Non-pigmented ciliary epithelial cell (primary cell): ENCODE data around the gene BMPR1A.
"Not testable (repeated sequence)": the region's sequence is repeated elsewhere in the genome, so short reads cannot be mapped to it uniquely, and the experiment has no call there.

ENCODE experiments used
- DNase-seq: peaks from one replicate; pipeline ENCODE4 v3.0.0-alpha.2; 2010; ENCODE audit warnings: low read depth

BMPR1A gene

GRCh38 chr10:86848747-86849146, 92.3 kb downstream of the BMPR1A start:
- no peak for DNase-seq

- no peak for DNase-seq
Observed at GRCh38 chr10:86849181-86849894, 92.9 kb downstream of the BMPR1A start.

GRCh38 chr10:86850481-86850880, 94.1 kb downstream of the BMPR1A start:
- no peak for DNase-seq

GRCh38 chr10:86851328-86852207, 95.1 kb downstream of the BMPR1A start:
- DNase-seq = peak; percentile 50

GRCh38 chr10:86853582-86853981, 97.2 kb downstream of the BMPR1A start:
- DNase-seq = not testable (repeated sequence)

- no peak for DNase-seq
Observed at GRCh38 chr10:86855513-86855912, 99.1 kb downstream of the BMPR1A start.

- no peak for DNase-seq
Observed at GRCh38 chr10:86856156-86856555, 99.7 kb downstream of the BMPR1A start.

- DNase-seq = no peak
Observed at GRCh38 chr10:86857128-86857721, 100.8 kb downstream of the BMPR1A start.

GRCh38 chr10:86858011-86858410, 101.6 kb downstream of the BMPR1A start:
- DNase-seq = no peak

GRCh38 chr10:86861351-86861750, 104.9 kb downstream of the BMPR1A start:
- DNase-seq = no peak

- DNase-seq = no peak
Observed at GRCh38 chr10:86862373-86862772, 106.0 kb downstream of the BMPR1A start.

GRCh38 chr10:86862786-86863483, 106.5 kb downstream of the BMPR1A start:
- DNase-seq = no peak

GRCh38 chr10:86863484-86863842, 107.0 kb downstream of the BMPR1A start:
- DNase-seq = no peak

- not testable (repeated sequence) for DNase-seq
Observed at GRCh38 chr10:86865011-86865811, 108.8 kb downstream of the BMPR1A start.

GRCh38 chr10:86867149-86867548, 110.7 kb downstream of the BMPR1A start:
- no peak for DNase-seq

- DNase-seq = no peak
Observed at GRCh38 chr10:86868353-86868752, 111.9 kb downstream of the BMPR1A start.

- no peak for DNase-seq
Observed at GRCh38 chr10:86870679-86871078, 114.3 kb downstream of the BMPR1A start.

GRCh38 chr10:86871563-86872183, 115.3 kb downstream of the BMPR1A start:
- no peak for DNase-seq

- no peak for DNase-seq
Observed at GRCh38 chr10:86872757-86873156, 116.3 kb downstream of the BMPR1A start.

GRCh38 chr10:86876748-86877147, 120.3 kb downstream of the BMPR1A start:
- DNase-seq = no peak
